PC-3 (cell line): ENCODE results near the gene LRP1B.

Source experiments
- EZH2 ChIP-seq: fragments of 300-600 bp; sonication (generic); IDR thresholded peaks from one replicate; pipeline ENCODE4 v1.6.1; 2017; ENCODE audit warnings: antibody characterized with exemption, mild to moderate bottlenecking, low read length; ENCODE audit not compliant: unreplicated experiment
- EZH2phosphoT487 ChIP-seq: fragments of 300-600 bp; sonication (generic); IDR thresholded peaks from 2 replicates; pipeline ENCODE4 v1.6.1; 2018; ENCODE audit warnings: mild to moderate bottlenecking, antibody characterized with exemption, low read length, borderline replicate concordance
- TF ChIP-seq, protein P1 (sequence below): fragments of 300-600 bp; sonication (generic); conservative IDR thresholded peaks from 2 replicates; pipeline ENCODE4 v1.5.1; 2017; ENCODE audit warnings: antibody characterized with exemption, low read depth, mild to moderate bottlenecking, low read length

DNA sequence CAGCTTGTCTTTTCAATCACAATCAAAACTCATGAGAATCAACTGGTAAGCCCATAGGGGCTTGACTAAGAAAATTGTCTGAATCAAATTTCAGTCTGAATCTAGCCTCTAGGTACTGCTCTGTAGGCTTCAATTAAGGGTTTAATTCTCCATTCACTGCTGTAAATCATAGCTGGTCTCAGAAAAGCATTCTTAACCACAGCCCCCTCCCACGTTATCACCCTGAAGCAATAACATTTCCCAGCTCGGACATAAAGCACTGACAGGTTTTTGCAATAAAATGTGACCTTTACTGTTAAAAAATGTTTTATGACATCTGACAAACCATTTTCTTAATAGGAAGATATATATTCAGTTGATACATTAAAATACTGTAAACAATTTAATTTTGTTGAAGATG, 55.0 kb downstream of the LRP1B start:
- TF ChIP-seq, protein P1, sequence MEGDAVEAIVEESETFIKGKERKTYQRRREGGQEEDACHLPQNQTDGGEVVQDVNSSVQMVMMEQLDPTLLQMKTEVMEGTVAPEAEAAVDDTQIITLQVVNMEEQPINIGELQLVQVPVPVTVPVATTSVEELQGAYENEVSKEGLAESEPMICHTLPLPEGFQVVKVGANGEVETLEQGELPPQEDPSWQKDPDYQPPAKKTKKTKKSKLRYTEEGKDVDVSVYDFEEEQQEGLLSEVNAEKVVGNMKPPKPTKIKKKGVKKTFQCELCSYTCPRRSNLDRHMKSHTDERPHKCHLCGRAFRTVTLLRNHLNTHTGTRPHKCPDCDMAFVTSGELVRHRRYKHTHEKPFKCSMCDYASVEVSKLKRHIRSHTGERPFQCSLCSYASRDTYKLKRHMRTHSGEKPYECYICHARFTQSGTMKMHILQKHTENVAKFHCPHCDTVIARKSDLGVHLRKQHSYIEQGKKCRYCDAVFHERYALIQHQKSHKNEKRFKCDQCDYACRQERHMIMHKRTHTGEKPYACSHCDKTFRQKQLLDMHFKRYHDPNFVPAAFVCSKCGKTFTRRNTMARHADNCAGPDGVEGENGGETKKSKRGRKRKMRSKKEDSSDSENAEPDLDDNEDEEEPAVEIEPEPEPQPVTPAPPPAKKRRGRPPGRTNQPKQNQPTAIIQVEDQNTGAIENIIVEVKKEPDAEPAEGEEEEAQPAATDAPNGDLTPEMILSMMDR: no peak
- TF ChIP-seq EZH2phosphoT487: no peak
- no peak for TF ChIP-seq EZH2
